Endodermal cell (in vitro differentiated cells): ENCODE results near the gene INSYN2B. TPM values are rescaled to one million over a fixed set of nuclear protein-coding genes. Genes with fewer than 3 reads are reported as not detected.

Experiments used
- DNase-seq: peaks from one replicate; pipeline ENCODE4 v3.0.0-alpha.2; 2017
- H3K27ac ChIP-seq: 2 replicates; pipeline ENCODE4 v1.5.1; 2013; ENCODE audit warnings: mild to moderate bottlenecking, low read depth, low read length, moderate library complexity
- H3K27me3 ChIP-seq: 2 replicates; pipeline ENCODE4 v1.6.1; 2013; ENCODE audit warnings: mild to moderate bottlenecking, low read length, moderate library complexity; ENCODE audit not compliant: insufficient read depth, control insufficient read depth, poor library complexity, severe bottlenecking
- H3K36me3 ChIP-seq: 2 replicates; pipeline ENCODE4 v1.7.0; 2013; ENCODE audit warnings: mild to moderate bottlenecking, low read length, moderate library complexity; ENCODE audit not compliant: control insufficient read depth, insufficient read depth
- H3K4me1 ChIP-seq: one replicate; pipeline ENCODE4 v1.7.0; 2013; ENCODE audit warnings: low read length; ENCODE audit not compliant: control insufficient read depth, insufficient read depth
- H3K4me3 ChIP-seq: 2 replicates; pipeline ENCODE4 v1.5.1; 2013; ENCODE audit warnings: mild to moderate bottlenecking, low read length, moderate library complexity
- H3K9ac ChIP-seq: 2 replicates; pipeline ENCODE4 v1.6.1; 2013; ENCODE audit warnings: mild to moderate bottlenecking, low read length, moderate library complexity; ENCODE audit not compliant: poor library complexity, severe bottlenecking; ENCODE audit errors: extremely low read depth
- H3K9me3 ChIP-seq: 2 replicates; pipeline ENCODE4 v1.6.1; 2013; ENCODE audit warnings: mild to moderate bottlenecking, low read length, moderate library complexity; ENCODE audit not compliant: control insufficient read depth
- H3K27ac Mint-ChIP-seq: 2 replicates; pipeline ENCODE4 v1.8.0; 2020; ENCODE audit warnings: mixed read lengths
- H3K27me3 Mint-ChIP-seq: 2 replicates; pipeline ENCODE4 v1.8.0; 2021; ENCODE audit warnings: mild to moderate bottlenecking, mixed read lengths; ENCODE audit not compliant: insufficient read depth
- H3K36me3 Mint-ChIP-seq: 2 replicates; pipeline ENCODE4 v1.8.0; 2020; ENCODE audit warnings: low read depth, mixed read lengths
- H3K4me1 Mint-ChIP-seq: 2 replicates; pipeline ENCODE4 v1.8.0; 2020; ENCODE audit warnings: mixed read lengths
- H3K4me3 Mint-ChIP-seq: 2 replicates; pipeline ENCODE4 v1.8.0; 2020; ENCODE audit warnings: mild to moderate bottlenecking, moderate library complexity, mixed read lengths
- H3K9me3 Mint-ChIP-seq: 2 replicates; pipeline ENCODE4 v1.8.0; 2020; ENCODE audit warnings: mild to moderate bottlenecking, mixed read lengths
- WGBS, 2 experiments: methylation state at CpG; one replicate each; pipeline versions ENCODE4 v1.1.5 to v1.1.7; 2013; ENCODE audit warnings: missing lambda C conversion rate in 2 of 2, mixed read lengths in 1 of 2; ENCODE audit not compliant: insufficient coverage in 1 of 2, insufficient read length in 1 of 2; 5-methylcytosine and 5-hydroxymethylcytosine counted together
- total RNA-seq, 2 donors: library from RNA; stranded (reverse); fragmentation: NEBNext Ultra II Directional in 1 of 2; extraction: Animal tissue kit (Norgen Biotek cat#: 25700) in 1 of 2; gene quantifications; 2 replicates in 1 of 2; 3 replicates in 1 of 2; pipeline ENCODE4 v1.2.1, GENCODE V29; 2021
- TF ChIP-seq, protein P1 (sequence below): fragments of 200-600 bp; sonication (generic); conservative IDR thresholded peaks from 2 replicates; pipeline ENCODE4 v1.5.0; 2021; ENCODE audit warnings: antibody characterized with exemption, mild to moderate bottlenecking

INSYN2B gene
- total RNA-seq, 2 donors from 2014 or later: not detected

DNA sequence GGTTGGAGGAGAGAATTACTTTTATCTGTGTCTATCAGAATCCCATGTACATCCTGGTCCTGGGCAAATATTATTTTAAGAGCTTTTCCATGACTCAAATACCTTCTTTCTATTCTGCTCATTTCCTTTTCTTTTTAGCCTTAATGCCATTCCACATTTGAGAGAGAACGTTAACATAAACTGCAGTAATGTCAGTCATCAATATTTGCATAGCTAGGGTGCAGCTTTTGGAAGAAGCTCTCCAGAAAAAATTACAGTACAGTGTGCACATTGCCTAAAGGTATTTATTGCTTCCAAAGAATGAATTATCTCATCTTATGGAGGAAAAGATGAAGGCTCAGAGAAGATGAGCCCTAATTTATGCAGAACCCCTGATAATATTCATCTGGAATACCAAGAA, 58.3 kb downstream of the INSYN2B start:
- TF ChIP-seq, protein P1, sequence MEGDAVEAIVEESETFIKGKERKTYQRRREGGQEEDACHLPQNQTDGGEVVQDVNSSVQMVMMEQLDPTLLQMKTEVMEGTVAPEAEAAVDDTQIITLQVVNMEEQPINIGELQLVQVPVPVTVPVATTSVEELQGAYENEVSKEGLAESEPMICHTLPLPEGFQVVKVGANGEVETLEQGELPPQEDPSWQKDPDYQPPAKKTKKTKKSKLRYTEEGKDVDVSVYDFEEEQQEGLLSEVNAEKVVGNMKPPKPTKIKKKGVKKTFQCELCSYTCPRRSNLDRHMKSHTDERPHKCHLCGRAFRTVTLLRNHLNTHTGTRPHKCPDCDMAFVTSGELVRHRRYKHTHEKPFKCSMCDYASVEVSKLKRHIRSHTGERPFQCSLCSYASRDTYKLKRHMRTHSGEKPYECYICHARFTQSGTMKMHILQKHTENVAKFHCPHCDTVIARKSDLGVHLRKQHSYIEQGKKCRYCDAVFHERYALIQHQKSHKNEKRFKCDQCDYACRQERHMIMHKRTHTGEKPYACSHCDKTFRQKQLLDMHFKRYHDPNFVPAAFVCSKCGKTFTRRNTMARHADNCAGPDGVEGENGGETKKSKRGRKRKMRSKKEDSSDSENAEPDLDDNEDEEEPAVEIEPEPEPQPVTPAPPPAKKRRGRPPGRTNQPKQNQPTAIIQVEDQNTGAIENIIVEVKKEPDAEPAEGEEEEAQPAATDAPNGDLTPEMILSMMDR: no peak
- Histone ChIP-seq H3K9me3 (no peaks in the 10 kb centered on the region), H3K27me3 (no peaks in the 10 kb centered on the region), H3K4me3 (no peak overlapping the region), H3K4me1 (no peaks in the 10 kb centered on the region), H3K9ac (no peak overlapping the region), H3K27ac (no peak overlapping the region), H3K36me3 (no peaks in the 10 kb centered on the region)
- Mint-ChIP-seq H3K4me3 (no peak overlapping the region), H3K27me3 (no peaks in the 10 kb centered on the region), H3K27ac (no peak overlapping the region), H3K36me3 (no peaks in the 10 kb centered on the region), H3K4me1 (peaks cover 8% of the 10 kb centered on the region), H3K9me3 (no peaks in the 10 kb centered on the region)
- no peak for DNase-seq
- 91 to 97% methylated on average over 1 of the region's 1 CpG for WGBS, 2 experiments

DNA sequence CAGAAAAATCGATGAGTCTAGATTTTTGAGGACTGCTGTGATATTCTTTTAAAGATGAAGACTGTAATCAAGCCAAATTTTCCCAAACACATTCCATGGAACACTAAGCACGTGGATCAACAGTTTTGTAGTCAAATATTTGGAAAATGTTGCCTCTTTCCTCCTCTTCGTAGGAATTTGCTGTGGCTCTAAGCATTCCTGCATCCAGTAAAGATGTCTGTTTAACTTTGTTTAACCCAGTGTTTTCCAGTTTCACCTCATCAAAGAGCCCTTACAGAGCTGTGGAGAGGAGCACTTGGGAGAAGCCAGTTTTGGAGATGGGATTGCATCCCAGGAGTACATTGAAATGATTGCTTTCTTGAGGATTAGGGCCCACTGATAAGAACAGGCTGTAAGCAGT, 58.9 kb downstream of the INSYN2B start:
- H3K4me3 Mint-ChIP-seq: no peak overlapping the region
- H3K27me3 ChIP-seq: no peaks in the 10 kb centered on the region
- DNase-seq: no peak
- H3K9me3 ChIP-seq: no peaks in the 10 kb centered on the region
- H3K4me1 Mint-ChIP-seq: peaks cover 8% of the 10 kb centered on the region
- no peaks in the 10 kb centered on the region for H3K36me3 Mint-ChIP-seq
- H3K4me3 ChIP-seq: no peak overlapping the region
- no peaks in the 10 kb centered on the region for H3K27me3 Mint-ChIP-seq
- no peak overlapping the region for H3K27ac ChIP-seq
- H3K9me3 Mint-ChIP-seq: no peaks in the 10 kb centered on the region
- H3K36me3 ChIP-seq: no peaks in the 10 kb centered on the region
- TF ChIP-seq, protein P1: no peak
- WGBS, 2 experiments: 50 to 72% methylated on average over 1 to 3 of the region's 3 CpGs
- no peak overlapping the region for H3K9ac ChIP-seq
- H3K27ac Mint-ChIP-seq: peak overlapping the region; percentile 15
- no peaks in the 10 kb centered on the region for H3K4me1 ChIP-seq

- H3K4me1 ChIP-seq: no peaks in the 10 kb centered on the region
- 90 to 97% methylated on average over 2 to 3 of the region's 3 CpGs for WGBS, 2 experiments
- Mint-ChIP-seq H3K36me3 (no peaks in the 10 kb centered on the region), H3K27me3 (no peaks in the 10 kb centered on the region), H3K4me3 (no peak overlapping the region), H3K27ac (no peak overlapping the region), H3K9me3 (no peaks in the 10 kb centered on the region), H3K4me1 (peaks cover 8% of the 10 kb centered on the region)
- H3K27me3 ChIP-seq: no peaks in the 10 kb centered on the region
- no peak overlapping the region for H3K4me3 ChIP-seq
- H3K9me3 ChIP-seq: no peaks in the 10 kb centered on the region
- TF ChIP-seq, protein P1: no peak
- H3K36me3 ChIP-seq: no peaks in the 10 kb centered on the region
- H3K27ac ChIP-seq: no peak overlapping the region
- H3K9ac ChIP-seq: no peak overlapping the region
- no peak for DNase-seq
Observed at GRCh38 chr5:169920474-169920873, 59.8 kb downstream of the INSYN2B start.
